Fibroblast of mammary gland (primary cell): ENCODE results near the gene COL6A6.
A peak's percentile ranks its signal among the peaks of the same experiment; 100 is the strongest.

Experiments used
- DNase-seq: peaks from one replicate; pipeline ENCODE4 v3.0.0-alpha.2; 2010; ENCODE audit warnings: low read depth
- H3K4me3 ChIP-seq: 2 replicates; pipeline ENCODE4 v1.5.1; 2011; ENCODE audit warnings: low read depth, mild to moderate bottlenecking, low read length, moderate library complexity; ENCODE audit not compliant: control insufficient read depth
- TF ChIP-seq, protein P1 (sequence below): conservative IDR thresholded peaks from 2 replicates; pipeline ENCODE4 v1.5.1; 2011; ENCODE audit warnings: low read depth, low read length, inconsistent platforms; ENCODE audit not compliant: control insufficient read depth, insufficient read depth

COL6A6 gene

DNA sequence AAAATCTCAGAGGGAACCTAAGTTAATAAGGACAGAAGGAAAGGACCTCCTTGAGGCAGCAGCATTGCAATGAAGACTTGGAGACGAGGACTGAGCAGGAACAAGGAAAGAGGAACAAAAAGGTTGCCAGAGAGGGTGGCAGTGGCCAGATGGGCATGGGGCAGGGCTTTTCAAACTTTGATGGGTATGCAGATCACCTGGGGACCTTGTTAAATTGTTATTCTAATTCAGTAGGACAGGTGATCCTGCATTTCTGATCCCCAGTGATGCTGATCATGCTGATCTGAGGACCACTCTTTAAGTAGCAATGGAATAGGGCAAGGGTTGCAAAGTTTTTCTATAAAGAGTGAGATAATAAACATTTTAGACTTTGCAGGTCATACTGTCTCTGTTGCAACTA lies 11.1 kb downstream of the COL6A6 start:
- no peak overlapping the region for H3K4me3 ChIP-seq
- DNase-seq, result no peak
- TF ChIP-seq, protein P1, sequence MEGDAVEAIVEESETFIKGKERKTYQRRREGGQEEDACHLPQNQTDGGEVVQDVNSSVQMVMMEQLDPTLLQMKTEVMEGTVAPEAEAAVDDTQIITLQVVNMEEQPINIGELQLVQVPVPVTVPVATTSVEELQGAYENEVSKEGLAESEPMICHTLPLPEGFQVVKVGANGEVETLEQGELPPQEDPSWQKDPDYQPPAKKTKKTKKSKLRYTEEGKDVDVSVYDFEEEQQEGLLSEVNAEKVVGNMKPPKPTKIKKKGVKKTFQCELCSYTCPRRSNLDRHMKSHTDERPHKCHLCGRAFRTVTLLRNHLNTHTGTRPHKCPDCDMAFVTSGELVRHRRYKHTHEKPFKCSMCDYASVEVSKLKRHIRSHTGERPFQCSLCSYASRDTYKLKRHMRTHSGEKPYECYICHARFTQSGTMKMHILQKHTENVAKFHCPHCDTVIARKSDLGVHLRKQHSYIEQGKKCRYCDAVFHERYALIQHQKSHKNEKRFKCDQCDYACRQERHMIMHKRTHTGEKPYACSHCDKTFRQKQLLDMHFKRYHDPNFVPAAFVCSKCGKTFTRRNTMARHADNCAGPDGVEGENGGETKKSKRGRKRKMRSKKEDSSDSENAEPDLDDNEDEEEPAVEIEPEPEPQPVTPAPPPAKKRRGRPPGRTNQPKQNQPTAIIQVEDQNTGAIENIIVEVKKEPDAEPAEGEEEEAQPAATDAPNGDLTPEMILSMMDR, result no peak

DNA sequence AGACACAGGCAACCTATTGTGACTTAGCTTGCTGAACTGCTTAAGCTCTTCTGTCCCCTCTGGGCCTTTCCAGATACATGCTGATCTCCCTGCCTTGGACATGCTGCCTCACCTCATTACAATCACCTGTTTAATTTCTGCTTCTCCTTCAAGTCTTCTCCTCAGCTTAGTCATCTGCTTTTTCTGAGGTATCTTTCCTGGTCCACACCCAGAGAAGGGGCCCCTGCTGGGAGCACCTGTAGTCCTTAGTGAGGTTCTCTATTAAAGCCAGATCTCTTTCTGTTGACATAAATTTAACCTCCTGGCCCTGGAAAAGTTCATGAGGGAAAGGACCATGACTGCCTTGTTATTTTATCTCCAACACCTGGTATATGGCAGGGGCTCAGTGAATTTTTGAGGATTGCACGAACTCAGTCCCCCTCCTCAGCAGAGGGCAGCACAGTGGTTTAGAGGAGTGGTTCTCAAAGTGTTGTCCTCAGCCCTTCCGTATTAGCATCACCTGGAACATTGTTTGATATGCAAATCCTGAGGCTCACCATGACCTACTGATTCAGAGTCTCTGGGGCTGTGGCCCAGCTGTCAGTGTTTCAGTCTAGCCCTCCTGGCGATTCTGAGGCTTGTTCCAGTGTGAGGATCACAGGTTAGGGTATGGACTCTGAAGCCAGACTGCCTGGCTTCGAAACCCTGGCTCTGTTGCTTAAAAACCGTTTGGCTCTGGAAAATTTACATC lies 12.7 kb downstream of the COL6A6 start:
- no peak for DNase-seq
- TF ChIP-seq, protein P1, result no peak
- H3K4me3 ChIP-seq, result no peak overlapping the region

DNA sequence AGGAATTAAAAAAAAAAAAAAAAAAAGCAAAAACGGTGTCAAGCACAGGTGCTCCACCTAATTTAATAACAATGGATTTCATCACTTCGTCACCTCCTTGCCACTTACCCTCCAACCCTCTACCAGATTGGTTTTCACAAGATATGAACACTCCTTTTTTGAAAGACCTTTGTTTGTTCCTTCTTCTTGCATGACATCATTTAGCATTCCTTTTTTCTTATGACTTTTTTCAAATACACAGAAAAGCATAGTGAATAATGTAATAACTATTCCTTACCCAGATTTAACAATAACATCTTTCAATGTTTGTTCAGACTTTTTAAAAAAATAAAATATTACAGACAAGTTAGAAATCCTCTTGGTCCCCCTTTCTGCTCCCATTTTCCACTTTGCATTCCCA lies 16.3 kb downstream of the COL6A6 start:
- DNase-seq, result no peak
- TF ChIP-seq, protein P1, result no peak
- no peak overlapping the region for H3K4me3 ChIP-seq

DNA sequence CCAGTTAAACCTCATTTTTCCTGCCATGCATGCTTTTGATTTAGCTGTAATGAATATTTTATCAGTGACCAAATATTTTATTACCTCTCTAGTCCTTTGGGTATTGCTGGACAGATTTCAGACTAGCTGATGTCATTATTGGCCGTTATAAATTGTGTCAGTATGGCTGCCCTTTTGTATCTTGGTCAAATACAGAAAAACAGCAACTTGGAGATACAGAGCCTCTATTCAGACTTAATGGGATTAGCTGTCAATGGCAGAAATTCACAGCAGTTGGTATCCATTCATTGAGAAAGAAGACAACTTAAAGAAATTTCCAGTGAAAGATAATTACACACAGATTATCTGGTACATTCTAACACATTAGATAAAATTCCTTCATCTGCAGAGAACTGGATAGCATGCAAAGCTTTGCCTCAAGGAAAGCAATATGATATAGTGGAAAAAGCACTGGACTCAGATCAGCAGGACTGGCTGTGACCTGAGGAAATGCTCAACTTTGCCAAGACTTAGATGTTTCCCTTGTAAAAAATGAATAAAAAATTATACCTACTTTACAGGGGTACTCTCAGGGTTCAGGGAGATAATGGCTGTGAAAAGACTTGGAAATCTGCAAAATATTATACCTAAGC lies 20.8 kb downstream of the COL6A6 start:
- no peak overlapping the region for H3K4me3 ChIP-seq
- TF ChIP-seq, protein P1, result no peak
- no peak for DNase-seq

DNA sequence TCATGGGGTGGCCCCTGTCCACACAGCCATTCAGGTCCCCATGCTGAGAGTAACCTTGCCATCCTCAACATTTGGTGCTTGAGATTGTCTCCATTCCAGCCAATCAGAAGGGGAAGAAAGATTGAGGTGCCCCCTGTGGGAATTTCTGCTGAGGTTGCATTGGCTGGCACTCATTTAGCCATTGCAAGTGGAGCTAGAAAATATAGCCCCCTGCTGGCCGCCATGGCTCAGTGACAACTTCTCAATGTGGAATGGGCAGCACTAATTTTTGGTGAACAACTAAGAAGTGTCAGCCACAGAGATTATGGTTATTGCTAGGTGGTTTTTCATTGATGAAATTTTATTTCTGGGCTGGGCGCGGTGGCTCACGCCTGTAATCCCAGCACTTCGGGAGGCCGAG lies 22.0 kb downstream of the COL6A6 start:
- no peak overlapping the region for H3K4me3 ChIP-seq
- DNase-seq, result peak; percentile 47
- TF ChIP-seq, protein P1, result peak; percentile 70

DNA sequence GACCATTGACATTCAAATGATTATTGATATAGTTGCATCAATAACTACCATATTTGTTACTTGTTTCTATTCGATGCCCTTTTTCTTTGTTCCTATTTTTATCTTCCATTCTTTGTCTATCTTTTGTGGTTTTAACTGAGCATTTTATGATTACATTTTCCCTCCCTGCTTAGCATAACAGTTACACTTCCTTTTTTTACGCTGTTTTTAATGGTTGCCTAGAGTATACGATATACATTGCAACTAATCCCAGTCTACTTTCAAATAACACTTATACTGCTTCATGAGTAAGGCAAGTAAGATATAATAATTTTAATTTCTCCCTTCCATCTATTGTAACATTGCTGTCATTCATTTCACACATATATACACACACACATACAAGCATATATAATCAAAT lies 26.3 kb downstream of the COL6A6 start:
- H3K4me3 ChIP-seq, result no peak overlapping the region
- TF ChIP-seq, protein P1, result no peak
- DNase-seq, result no peak
